ENCODE data around the gene BLNK. TPM values are rescaled to one million over a fixed set of nuclear protein-coding genes. Genes with fewer than 3 reads are reported as not detected.
A peak's percentile ranks its signal among the peaks of the same experiment; 100 is the strongest.

Gene BLNK
- polyA plus RNA-seq, 2 of the 4 experiments (the other 2 are of a cell fraction), result not detected

DNA sequence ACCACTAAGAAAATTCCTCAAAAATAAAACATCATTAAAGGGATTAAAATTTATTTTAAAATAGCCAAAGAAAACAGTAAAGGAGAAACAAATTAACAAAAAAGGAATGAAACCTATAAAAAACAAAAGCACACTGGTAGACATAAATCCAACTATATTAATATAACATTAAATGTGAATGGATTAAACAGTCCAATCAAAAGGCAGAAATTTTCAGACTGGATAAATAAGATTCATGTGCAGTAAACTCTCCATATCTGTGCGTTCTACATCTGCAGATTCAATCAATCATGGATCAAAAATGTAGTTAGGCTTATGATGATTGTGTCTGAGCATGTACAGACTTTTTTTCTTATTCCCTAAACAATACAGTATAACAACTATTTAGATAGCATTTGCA lies 98.7 kb downstream of the BLNK start:
- Histone ChIP-seq H3K4me2 (no peak overlapping the region), H3K9me3 (peaks cover 40% of the 10 kb centered on the region), H3K27ac (no peak overlapping the region), H3K4me3 (no peak overlapping the region), H3K4me1 (no peaks in the 10 kb centered on the region)
- CTCF ChIA-PET, result no interaction called here
- 77% methylated on average over 1 of the region's 1 CpG for WGBS (ENCODE audit: missing lambda C conversion rate)
- POLR2A ChIA-PET, result no interaction called here
- ATAC-seq (no peak), DNase-seq (ENCODE audit: low read depth in 1 of 2, low spot score in 1 of 2) (no peak), FAIRE-seq (no peak)
- TF ChIP-seq JUNB (IDR thresholded peaks at IDR 0.05) (no peak), MYC (IDR thresholded peaks at IDR 0.05; ENCODE audit: borderline replicate concordance, low read length) (no peak), TFCP2L1 (CRISPR knock-in tag; IDR thresholded peaks at IDR 0.05) (no peak)
- TF ChIP-seq, protein P1, sequence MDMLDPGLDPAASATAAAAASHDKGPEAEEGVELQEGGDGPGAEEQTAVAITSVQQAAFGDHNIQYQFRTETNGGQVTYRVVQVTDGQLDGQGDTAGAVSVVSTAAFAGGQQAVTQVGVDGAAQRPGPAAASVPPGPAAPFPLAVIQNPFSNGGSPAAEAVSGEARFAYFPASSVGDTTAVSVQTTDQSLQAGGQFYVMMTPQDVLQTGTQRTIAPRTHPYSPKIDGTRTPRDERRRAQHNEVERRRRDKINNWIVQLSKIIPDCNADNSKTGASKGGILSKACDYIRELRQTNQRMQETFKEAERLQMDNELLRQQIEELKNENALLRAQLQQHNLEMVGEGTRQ (IDR thresholded peaks at IDR 0.05), result no peak
- TF ChIP-seq, protein P2, sequence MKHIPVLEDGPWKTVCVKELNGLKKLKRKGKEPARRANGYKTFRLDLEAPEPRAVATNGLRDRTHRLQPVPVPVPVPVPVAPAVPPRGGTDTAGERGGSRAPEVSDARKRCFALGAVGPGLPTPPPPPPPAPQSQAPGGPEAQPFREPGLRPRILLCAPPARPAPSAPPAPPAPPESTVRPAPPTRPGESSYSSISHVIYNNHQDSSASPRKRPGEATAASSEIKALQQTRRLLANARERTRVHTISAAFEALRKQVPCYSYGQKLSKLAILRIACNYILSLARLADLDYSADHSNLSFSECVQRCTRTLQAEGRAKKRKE (CRISPR knock-in tag; IDR thresholded peaks at IDR 0.05; ENCODE audit: low read depth), result no peak
- TF ChIP-seq, protein P3, sequence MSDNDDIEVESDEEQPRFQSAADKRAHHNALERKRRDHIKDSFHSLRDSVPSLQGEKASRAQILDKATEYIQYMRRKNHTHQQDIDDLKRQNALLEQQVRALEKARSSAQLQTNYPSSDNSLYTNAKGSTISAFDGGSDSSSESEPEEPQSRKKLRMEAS (IDR thresholded peaks at IDR 0.05), result no peak

DNA sequence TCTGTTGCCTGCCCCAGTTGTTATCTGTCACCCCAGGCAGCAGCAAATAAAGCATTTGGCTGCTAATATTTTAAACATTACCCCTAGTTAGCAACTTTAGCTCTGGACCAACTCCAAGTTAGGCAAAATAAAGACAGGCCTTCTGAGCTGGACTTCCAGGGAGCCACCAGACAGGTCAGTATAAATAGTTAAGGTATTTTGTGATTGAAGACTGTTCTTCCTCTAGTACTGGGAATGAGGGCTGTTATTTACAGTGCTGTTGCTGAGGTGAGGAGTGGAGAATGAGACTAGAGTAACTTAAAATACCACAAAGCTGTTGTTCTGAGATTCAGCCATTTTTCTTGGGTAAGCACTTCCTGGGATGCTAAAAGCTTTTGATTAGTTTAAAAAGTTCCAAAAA lies 101.1 kb downstream of the BLNK start:
- no peak for ATAC-seq
- H3K4me2 ChIP-seq, result no peak overlapping the region
- H3K9me3 ChIP-seq, result peaks cover 19% of the 10 kb centered on the region
- TF ChIP-seq MAFK (IDR thresholded peaks at IDR 0.05; ENCODE audit: partially characterized antibody), result no peak
- TF ChIP-seq ZC3H11A (IDR thresholded peaks at IDR 0.05), result no peak
- TF ChIP-seq, protein P1 (IDR thresholded peaks at IDR 0.05), result no peak
- no peak for TF ChIP-seq ZNF302 (CRISPR knock-in tag; IDR thresholded peaks at IDR 0.05)
- TF ChIP-seq HOXA7 (CRISPR knock-in tag; IDR thresholded peaks at IDR 0.05), result no peak
- no peak for TF ChIP-seq CHD4 (IDR thresholded peaks at IDR 0.05; ENCODE audit: borderline replicate concordance)
- no peak for TF ChIP-seq NPAS2 (CRISPR knock-in tag; IDR thresholded peaks at IDR 0.05; ENCODE audit: borderline replicate concordance)
- no peak for TF ChIP-seq ZSCAN20 (CRISPR knock-in tag; IDR thresholded peaks at IDR 0.05)
- no peak for TF ChIP-seq CEBPB (IDR thresholded peaks at IDR 0.05)
- TF ChIP-seq GATA3 (IDR thresholded peaks at IDR 0.05; ENCODE audit: borderline replicate concordance), result no peak
- TF ChIP-seq FOSB (CRISPR knock-in tag; IDR thresholded peaks at IDR 0.05), result no peak
- no peak for TF ChIP-seq PHF8 (IDR thresholded peaks at IDR 0.05; ENCODE audit: borderline replicate concordance, low read depth)
- TF ChIP-seq KDM1A (IDR thresholded peaks at IDR 0.05; ENCODE audit: low read depth), result no peak
- no peak for TF ChIP-seq FOSL2 (IDR thresholded peaks at IDR 0.05)
- no peak for TF ChIP-seq FOSL2 (CRISPR knock-in tag; IDR thresholded peaks at IDR 0.05)
- no peak for TF ChIP-seq RNF2 (IDR thresholded peaks at IDR 0.05; ENCODE audit: borderline replicate concordance, low read depth)
- no peak for TF ChIP-seq RAD21 (conservative IDR thresholded peaks at IDR 0.05 in 1 of 2, IDR thresholded peaks at IDR 0.05 in 1 of 2)
- no peak for FAIRE-seq
- H3K27ac ChIP-seq, result no peak overlapping the region
- H3K4me3 ChIP-seq, result no peak overlapping the region
- H3K4me1 ChIP-seq, result no peaks in the 10 kb centered on the region
- POLR2A ChIA-PET, result no interaction called here
- DNase-seq (ENCODE audit: low read depth in 1 of 2, low spot score in 1 of 2), result no peak
- CTCF ChIA-PET, result no interaction called here

DNA sequence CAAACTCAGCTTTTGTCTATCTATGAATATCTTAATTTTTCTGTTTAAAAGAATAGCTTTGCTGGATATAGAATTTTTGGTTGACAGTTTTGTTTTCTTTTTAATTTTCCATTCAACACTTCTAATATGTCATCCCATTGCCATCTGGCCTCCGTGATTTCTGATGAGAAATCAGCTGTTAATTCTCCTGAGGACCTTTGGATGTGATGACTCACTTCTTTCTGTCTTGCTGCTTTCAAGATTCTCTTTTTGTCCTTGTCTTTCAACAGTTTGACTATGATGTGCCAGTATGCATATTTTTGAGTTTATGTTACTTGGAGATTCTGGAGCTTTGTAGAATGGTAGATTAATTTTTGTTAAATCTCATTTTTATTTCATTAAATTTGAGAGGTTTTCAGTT lies 102.8 kb downstream of the BLNK start:
- DNase-seq (ENCODE audit: low read depth in 1 of 2, low spot score in 1 of 2), result peak in 1 of 2 experiments; percentile 3
- 67% methylated on average over 1 of the region's 1 CpG for WGBS (ENCODE audit: missing lambda C conversion rate)
- no peak for ATAC-seq
- H3K9me3 ChIP-seq, result peaks cover 17% of the 10 kb centered on the region
- CTCF ChIA-PET, result interaction anchor here (0.6 to 1.1 kb wide), 2 partner anchors 13 to 121 kb away, joined by 3 read pairs; no protein-coding TSS in a partner anchor
- H3K27ac ChIP-seq, result no peak overlapping the region
- POLR2A ChIA-PET, result no interaction called here
- TF ChIP-seq POLR2AphosphoS2 (conservative IDR thresholded peaks at IDR 0.05; ENCODE audit: low read length) (no peak), FOSL2 (IDR thresholded peaks at IDR 0.05) (no peak), FOSL2 (CRISPR knock-in tag; IDR thresholded peaks at IDR 0.05) (peak; percentile 56)
- no peak for FAIRE-seq
- H3K4me3 ChIP-seq, result no peak overlapping the region
- H3K4me1 ChIP-seq, result no peaks in the 10 kb centered on the region
- no peak overlapping the region for H3K4me2 ChIP-seq
